GM23338 (cell line): ENCODE data around the gene KCNB1. TPM values are rescaled to one million over a fixed set of nuclear protein-coding genes. Genes with fewer than 3 reads are reported as not detected.

Experiments
- ATAC-seq: fragments of 200-7000 bp; cut with Tn5 transposase; 3 replicates; pipeline ENCODE4 v1.9.1; 2020
- DNase-seq: peaks from one replicate; pipeline ENCODE4 v3.0.0-alpha.2; 2015; ENCODE audit warnings: low spot score
- H2AFZ ChIP-seq: fragments of 200-600 bp; sonication (generic); 2 replicates; pipeline ENCODE4 v1.8.0; 2016; ENCODE audit warnings: antibody characterized with exemption, mild to moderate bottlenecking, moderate library complexity
- H3F3A ChIP-seq: fragments of 200-600 bp; sonication (generic); replicated peaks from 2 replicates; pipeline ENCODE4 v1.8.0; 2017; ENCODE audit warnings: antibody characterized with exemption, mixed run types, low read depth
- H3K27ac ChIP-seq: fragments of 200-600 bp; sonication (generic); 2 replicates; pipeline ENCODE4 v1.6.1; 2016; ENCODE audit warnings: low read depth
- H3K27me3 ChIP-seq: fragments of 200-600 bp; sonication (generic); 2 replicates; pipeline ENCODE4 v1.8.0; 2016; ENCODE audit warnings: mild to moderate bottlenecking, mixed run types, moderate library complexity; ENCODE audit not compliant: insufficient read depth
- H3K36me3 ChIP-seq: fragments of 200-600 bp; sonication (generic); 2 replicates; pipeline ENCODE4 v1.8.0; 2016; ENCODE audit warnings: mild to moderate bottlenecking; ENCODE audit not compliant: insufficient read depth
- H3K4me1 ChIP-seq: fragments of 200-600 bp; sonication (generic); 2 replicates; pipeline ENCODE4 v1.8.0; 2016; ENCODE audit warnings: mild to moderate bottlenecking, moderate library complexity; ENCODE audit not compliant: insufficient read depth
- H3K4me2 ChIP-seq: fragments of 200-600 bp; sonication (generic); 2 replicates; pipeline ENCODE4 v1.7.1; 2017; ENCODE audit warnings: mixed run types
- H3K4me3 ChIP-seq: fragments of 200-600 bp; sonication (generic); 2 replicates; pipeline ENCODE4 v1.6.1; 2016; ENCODE audit warnings: mixed run types
- H3K79me2 ChIP-seq: fragments of 200-600 bp; sonication (generic); replicated peaks from 2 replicates; pipeline ENCODE4 v1.8.0; 2017; ENCODE audit warnings: mild to moderate bottlenecking; ENCODE audit not compliant: insufficient read depth
- H3K9me2 ChIP-seq: fragments of 200-600 bp; sonication (generic); 2 replicates; pipeline ENCODE4 v1.8.0; 2017; ENCODE audit not compliant: insufficient read depth
- H4K20me1 ChIP-seq: fragments of 200-600 bp; sonication (generic); replicated peaks from 2 replicates; pipeline ENCODE4 v1.8.0; 2017; ENCODE audit warnings: mild to moderate bottlenecking; ENCODE audit not compliant: insufficient read depth
- H3K27ac Mint-ChIP-seq: 2 replicates; pipeline ENCODE4 v1.8.0; 2020; ENCODE audit warnings: inconsistent platforms, mild to moderate bottlenecking, moderate library complexity, mixed read lengths
- H3K27me3 Mint-ChIP-seq: 3 replicates; pipeline ENCODE4 v1.8.0; 2022; ENCODE audit warnings: low read depth, mild to moderate bottlenecking, moderate library complexity, mixed read lengths, inconsistent platforms; ENCODE audit not compliant: insufficient read depth, poor library complexity
- H3K36me3 Mint-ChIP-seq: 3 replicates; pipeline ENCODE4 v1.8.0; 2021; ENCODE audit warnings: low read depth, mild to moderate bottlenecking, inconsistent platforms, moderate library complexity, mixed read lengths
- H3K4me1 Mint-ChIP-seq: 3 replicates; pipeline ENCODE4 v1.8.0; 2020; ENCODE audit warnings: mild to moderate bottlenecking, inconsistent platforms, mixed read lengths
- H3K4me3 Mint-ChIP-seq: 3 replicates; pipeline ENCODE4 v1.8.0; 2021; ENCODE audit warnings: moderate library complexity, mild to moderate bottlenecking, inconsistent platforms, mixed read lengths
- H3K9me3 Mint-ChIP-seq: 3 replicates; pipeline ENCODE4 v1.8.0; 2020; ENCODE audit warnings: moderate library complexity, mild to moderate bottlenecking, inconsistent platforms, mixed read lengths
- CREB1 ChIP-seq: fragments of 250-450 bp; sonication (Bioruptor Pico); IDR thresholded peaks from 2 replicates; pipeline ENCODE4 v1.5.0; 2020; ENCODE audit warnings: low read depth, mild to moderate bottlenecking, moderate library complexity
- EZH2 ChIP-seq: fragments of 200-600 bp; sonication (generic); IDR thresholded peaks from one replicate; pipeline ENCODE4 v1.8.0; 2017; ENCODE audit warnings: antibody characterized with exemption, mild to moderate bottlenecking, low read depth; ENCODE audit not compliant: unreplicated experiment
- EZH2phosphoT487 ChIP-seq: fragments of 200-600 bp; sonication (generic); IDR thresholded peaks from one replicate; pipeline ENCODE4 v1.8.1; 2018; ENCODE audit warnings: antibody characterized with exemption; ENCODE audit not compliant: unreplicated experiment
- NANOG ChIP-seq: IDR thresholded peaks from 2 replicates; pipeline ENCODE4 v1.6.1; 2016; ENCODE audit warnings: antibody characterized with exemption, borderline replicate concordance
- STAT1 ChIP-seq: IDR thresholded peaks from one replicate; pipeline ENCODE4 v1.6.1; 2016; ENCODE audit warnings: antibody characterized with exemption; ENCODE audit not compliant: unreplicated experiment
- ZNF114 ChIP-seq: fragments of 250-450 bp; sonication (Bioruptor Pico); IDR thresholded peaks from 2 replicates; pipeline ENCODE4 v1.5.0; 2020; ENCODE audit warnings: mild to moderate bottlenecking, moderate library complexity
- ZNF331 ChIP-seq: fragments of 250-450 bp; sonication (Bioruptor Pico); IDR thresholded peaks from 2 replicates; pipeline ENCODE4 v1.5.0; 2020; ENCODE audit warnings: low read depth, mild to moderate bottlenecking, moderate library complexity
- polyA plus RNA-seq: library from polyadenylated mRNA; unstranded; fragments of >200 nt; fragmentation: Nextera tagmentation; extraction: Ambion mirVana; gene quantifications from 2 replicates; pipeline ENCODE4 v1.2.1, GENCODE V29; 2016
- total RNA-seq: library from RNA; depleted of rRNA; stranded (reverse); fragments of >200 nt; shearing (Covaris generic); gene quantifications from 2 replicates; pipeline ENCODE4 v1.2.3, GENCODE V29; 2014
- TF ChIP-seq, protein P1 (sequence below): fragments of 250-450 bp; sonication (Bioruptor Pico); IDR thresholded peaks from 2 replicates; pipeline ENCODE4 v1.5.0; 2020; ENCODE audit warnings: mild to moderate bottlenecking, moderate library complexity
- TF ChIP-seq, protein P2 (sequence below): IDR thresholded peaks from 2 replicates; pipeline ENCODE4 v1.6.1; 2016; ENCODE audit warnings: antibody characterized with exemption
- TF ChIP-seq, protein P3 (sequence below): IDR thresholded peaks from one replicate; pipeline ENCODE4 v1.6.1; 2018; ENCODE audit warnings: antibody characterized with exemption; ENCODE audit not compliant: unreplicated experiment

Gene KCNB1
- total and polyA plus RNA-seq, 2 experiments from 2014 or later: 0.28 to 0.29 TPM

DNA sequence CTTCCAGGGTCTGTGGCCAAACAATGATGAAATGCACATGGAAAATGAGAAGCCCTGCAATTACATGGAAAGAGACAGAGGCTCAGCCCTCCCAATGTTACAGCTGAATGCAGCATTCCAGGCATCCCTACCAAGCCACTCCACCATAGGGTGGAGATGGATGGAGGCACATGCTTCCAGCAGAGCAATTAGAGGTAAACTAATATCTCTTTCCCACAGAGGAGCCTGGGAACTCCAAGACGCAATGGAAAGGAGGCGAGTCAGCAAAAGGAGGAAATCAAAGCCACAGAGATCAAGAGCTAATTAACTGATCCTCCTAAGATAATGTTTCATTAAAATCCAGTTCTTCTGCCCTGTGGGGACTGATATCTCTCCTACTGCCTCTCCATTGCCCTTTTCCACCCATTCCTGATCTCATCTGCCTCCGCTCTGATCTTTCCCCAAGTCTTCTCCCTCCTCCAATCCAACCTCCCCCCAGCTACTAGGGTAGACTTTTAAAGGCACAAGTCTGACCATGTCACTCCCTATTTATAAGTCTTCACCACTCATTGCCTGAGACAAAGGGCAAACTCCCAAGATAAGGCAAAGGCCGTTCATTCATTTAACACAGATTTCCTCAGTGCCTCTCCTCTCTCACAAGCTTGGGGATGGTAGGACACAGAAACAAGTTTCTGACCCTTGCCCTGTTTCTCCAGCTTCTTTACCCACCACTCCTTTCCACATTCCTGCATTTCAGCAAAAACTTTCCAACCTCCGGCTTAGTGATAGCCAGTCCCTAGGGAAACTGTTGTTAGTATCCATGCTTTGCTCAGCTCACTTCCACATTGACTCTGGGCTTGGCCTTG lies 14.3 kb upstream of the KCNB1 start (continued):
- TF ChIP-seq, protein P1, sequence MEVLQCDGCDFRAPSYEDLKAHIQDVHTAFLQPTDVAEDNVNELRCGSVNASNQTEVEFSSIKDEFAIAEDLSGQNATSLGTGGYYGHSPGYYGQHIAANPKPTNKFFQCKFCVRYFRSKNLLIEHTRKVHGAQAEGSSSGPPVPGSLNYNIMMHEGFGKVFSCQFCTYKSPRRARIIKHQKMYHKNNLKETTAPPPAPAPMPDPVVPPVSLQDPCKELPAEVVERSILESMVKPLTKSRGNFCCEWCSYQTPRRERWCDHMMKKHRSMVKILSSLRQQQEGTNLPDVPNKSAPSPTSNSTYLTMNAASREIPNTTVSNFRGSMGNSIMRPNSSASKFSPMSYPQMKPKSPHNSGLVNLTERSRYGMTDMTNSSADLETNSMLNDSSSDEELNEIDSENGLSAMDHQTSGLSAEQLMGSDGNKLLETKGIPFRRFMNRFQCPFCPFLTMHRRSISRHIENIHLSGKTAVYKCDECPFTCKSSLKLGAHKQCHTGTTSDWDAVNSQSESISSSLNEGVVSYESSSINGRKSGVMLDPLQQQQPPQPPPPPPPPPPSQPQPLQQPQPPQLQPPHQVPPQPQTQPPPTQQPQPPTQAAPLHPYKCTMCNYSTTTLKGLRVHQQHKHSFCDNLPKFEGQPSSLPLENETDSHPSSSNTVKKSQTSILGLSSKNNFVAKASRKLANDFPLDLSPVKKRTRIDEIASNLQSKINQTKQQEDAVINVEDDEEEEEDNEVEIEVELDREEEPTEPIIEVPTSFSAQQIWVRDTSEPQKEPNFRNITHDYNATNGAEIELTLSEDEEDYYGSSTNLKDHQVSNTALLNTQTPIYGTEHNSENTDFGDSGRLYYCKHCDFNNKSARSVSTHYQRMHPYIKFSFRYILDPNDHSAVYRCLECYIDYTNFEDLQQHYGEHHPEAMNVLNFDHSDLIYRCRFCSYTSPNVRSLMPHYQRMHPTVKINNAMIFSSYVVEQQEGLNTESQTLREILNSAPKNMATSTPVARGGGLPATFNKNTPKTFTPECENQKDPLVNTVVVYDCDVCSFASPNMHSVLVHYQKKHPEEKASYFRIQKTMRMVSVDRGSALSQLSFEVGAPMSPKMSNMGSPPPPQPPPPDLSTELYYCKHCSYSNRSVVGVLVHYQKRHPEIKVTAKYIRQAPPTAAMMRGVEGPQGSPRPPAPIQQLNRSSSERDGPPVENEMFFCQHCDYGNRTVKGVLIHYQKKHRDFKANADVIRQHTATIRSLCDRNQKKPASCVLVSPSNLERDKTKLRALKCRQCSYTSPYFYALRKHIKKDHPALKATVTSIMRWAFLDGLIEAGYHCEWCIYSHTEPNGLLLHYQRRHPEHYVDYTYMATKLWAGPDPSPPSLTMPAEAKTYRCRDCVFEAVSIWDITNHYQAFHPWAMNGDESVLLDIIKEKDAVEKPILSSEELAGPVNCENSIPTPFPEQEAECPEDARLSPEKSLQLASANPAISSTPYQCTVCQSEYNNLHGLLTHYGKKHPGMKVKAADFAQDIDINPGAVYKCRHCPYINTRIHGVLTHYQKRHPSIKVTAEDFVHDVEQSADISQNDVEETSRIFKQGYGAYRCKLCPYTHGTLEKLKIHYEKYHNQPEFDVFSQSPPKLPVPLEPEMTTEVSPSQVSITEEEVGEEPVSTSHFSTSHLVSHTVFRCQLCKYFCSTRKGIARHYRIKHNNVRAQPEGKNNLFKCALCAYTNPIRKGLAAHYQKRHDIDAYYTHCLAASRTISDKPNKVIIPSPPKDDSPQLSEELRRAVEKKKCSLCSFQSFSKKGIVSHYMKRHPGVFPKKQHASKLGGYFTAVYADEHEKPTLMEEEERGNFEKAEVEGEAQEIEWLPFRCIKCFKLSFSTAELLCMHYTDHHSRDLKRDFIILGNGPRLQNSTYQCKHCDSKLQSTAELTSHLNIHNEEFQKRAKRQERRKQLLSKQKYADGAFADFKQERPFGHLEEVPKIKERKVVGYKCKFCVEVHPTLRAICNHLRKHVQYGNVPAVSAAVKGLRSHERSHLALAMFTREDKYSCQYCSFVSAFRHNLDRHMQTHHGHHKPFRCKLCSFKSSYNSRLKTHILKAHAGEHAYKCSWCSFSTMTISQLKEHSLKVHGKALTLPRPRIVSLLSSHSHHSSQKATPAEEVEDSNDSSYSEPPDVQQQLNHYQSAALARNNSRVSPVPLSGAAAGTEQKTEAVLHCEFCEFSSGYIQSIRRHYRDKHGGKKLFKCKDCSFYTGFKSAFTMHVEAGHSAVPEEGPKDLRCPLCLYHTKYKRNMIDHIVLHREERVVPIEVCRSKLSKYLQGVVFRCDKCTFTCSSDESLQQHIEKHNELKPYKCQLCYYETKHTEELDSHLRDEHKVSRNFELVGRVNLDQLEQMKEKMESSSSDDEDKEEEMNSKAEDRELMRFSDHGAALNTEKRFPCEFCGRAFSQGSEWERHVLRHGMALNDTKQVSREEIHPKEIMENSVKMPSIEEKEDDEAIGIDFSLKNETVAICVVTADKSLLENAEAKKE (CRISPR knock-in tag): no peak
- no peak for TF ChIP-seq CREB1
- TF ChIP-seq, protein P2, sequence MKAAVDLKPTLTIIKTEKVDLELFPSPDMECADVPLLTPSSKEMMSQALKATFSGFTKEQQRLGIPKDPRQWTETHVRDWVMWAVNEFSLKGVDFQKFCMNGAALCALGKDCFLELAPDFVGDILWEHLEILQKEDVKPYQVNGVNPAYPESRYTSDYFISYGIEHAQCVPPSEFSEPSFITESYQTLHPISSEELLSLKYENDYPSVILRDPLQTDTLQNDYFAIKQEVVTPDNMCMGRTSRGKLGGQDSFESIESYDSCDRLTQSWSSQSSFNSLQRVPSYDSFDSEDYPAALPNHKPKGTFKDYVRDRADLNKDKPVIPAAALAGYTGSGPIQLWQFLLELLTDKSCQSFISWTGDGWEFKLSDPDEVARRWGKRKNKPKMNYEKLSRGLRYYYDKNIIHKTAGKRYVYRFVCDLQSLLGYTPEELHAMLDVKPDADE: no peak
- no peak for TF ChIP-seq ZNF114 (CRISPR knock-in tag)
- no peak for TF ChIP-seq EZH2
- TF ChIP-seq ZNF331 (CRISPR knock-in tag): no peak

DNA sequence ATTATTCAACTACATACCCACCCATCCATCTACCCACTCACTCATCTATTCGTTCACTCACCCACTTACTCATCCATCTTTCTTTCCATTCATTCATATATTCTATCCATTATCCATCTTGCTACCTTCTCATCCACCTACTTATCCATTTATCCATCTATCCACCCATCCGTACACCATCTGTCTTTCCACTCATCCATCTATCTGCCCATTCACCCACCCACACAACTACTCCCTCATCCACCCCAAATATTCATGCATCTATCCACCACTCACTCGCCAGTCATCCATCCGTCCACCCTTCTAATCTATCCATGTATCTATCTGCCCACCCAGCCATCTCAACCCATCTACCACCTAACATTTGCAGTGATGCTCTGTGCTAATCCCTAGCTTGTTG lies 13.6 kb upstream of the KCNB1 start:
- Mint-ChIP-seq H3K4me1 (peaks cover 7% of the 10 kb centered on the region; the same call in 2 of the 3 replicates), H3K36me3 (no peaks in the 10 kb centered on the region), H3K9me3 (no peaks in the 10 kb centered on the region), H3K27me3 (peaks cover 1% of the 10 kb centered on the region), H3K4me3 (no peak overlapping the region), H3K27ac (no peak overlapping the region)
- Histone ChIP-seq H3K36me3 (no peaks in the 10 kb centered on the region), H3K4me2 (no peak overlapping the region), H3K79me2 (no peaks in the 10 kb centered on the region), H3K4me3 (no peak overlapping the region), H3K27ac (no peak overlapping the region), H2AFZ (no peak overlapping the region), H3K9me2 (no peaks in the 10 kb centered on the region), H3K27me3 (no peaks in the 10 kb centered on the region), H3K4me1 (peaks cover 2% of the 10 kb centered on the region; the same call in 1 of the 2 replicates), H4K20me1 (no peaks in the 10 kb centered on the region), H3F3A (no peaks in the 10 kb centered on the region)
- no peak for DNase-seq
- ATAC-seq: no peak
- TF ChIP-seq NANOG: no peak
- TF ChIP-seq ZNF114 (CRISPR knock-in tag): no peak
- no peak for TF ChIP-seq EZH2
- TF ChIP-seq ZNF331 (CRISPR knock-in tag): no peak
- TF ChIP-seq CREB1: no peak
- TF ChIP-seq STAT1: no peak
- TF ChIP-seq EZH2phosphoT487: no peak
- TF ChIP-seq, protein P3, sequence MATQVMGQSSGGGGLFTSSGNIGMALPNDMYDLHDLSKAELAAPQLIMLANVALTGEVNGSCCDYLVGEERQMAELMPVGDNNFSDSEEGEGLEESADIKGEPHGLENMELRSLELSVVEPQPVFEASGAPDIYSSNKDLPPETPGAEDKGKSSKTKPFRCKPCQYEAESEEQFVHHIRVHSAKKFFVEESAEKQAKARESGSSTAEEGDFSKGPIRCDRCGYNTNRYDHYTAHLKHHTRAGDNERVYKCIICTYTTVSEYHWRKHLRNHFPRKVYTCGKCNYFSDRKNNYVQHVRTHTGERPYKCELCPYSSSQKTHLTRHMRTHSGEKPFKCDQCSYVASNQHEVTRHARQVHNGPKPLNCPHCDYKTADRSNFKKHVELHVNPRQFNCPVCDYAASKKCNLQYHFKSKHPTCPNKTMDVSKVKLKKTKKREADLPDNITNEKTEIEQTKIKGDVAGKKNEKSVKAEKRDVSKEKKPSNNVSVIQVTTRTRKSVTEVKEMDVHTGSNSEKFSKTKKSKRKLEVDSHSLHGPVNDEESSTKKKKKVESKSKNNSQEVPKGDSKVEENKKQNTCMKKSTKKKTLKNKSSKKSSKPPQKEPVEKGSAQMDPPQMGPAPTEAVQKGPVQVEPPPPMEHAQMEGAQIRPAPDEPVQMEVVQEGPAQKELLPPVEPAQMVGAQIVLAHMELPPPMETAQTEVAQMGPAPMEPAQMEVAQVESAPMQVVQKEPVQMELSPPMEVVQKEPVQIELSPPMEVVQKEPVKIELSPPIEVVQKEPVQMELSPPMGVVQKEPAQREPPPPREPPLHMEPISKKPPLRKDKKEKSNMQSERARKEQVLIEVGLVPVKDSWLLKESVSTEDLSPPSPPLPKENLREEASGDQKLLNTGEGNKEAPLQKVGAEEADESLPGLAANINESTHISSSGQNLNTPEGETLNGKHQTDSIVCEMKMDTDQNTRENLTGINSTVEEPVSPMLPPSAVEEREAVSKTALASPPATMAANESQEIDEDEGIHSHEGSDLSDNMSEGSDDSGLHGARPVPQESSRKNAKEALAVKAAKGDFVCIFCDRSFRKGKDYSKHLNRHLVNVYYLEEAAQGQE: no peak
- TF ChIP-seq, protein P2: no peak
